Measurements from ENCODE around the gene LEP. TPM values are rescaled to one million over a fixed set of nuclear protein-coding genes. Genes with fewer than 3 reads are reported as not detected.

LEP gene
- total and polyA plus RNA-seq, 2 of the 8 experiments (the other 6 are each of a cell fraction or from before 2014, with no cell fraction given) = not detected

- TF ChIP-seq, protein P1, sequence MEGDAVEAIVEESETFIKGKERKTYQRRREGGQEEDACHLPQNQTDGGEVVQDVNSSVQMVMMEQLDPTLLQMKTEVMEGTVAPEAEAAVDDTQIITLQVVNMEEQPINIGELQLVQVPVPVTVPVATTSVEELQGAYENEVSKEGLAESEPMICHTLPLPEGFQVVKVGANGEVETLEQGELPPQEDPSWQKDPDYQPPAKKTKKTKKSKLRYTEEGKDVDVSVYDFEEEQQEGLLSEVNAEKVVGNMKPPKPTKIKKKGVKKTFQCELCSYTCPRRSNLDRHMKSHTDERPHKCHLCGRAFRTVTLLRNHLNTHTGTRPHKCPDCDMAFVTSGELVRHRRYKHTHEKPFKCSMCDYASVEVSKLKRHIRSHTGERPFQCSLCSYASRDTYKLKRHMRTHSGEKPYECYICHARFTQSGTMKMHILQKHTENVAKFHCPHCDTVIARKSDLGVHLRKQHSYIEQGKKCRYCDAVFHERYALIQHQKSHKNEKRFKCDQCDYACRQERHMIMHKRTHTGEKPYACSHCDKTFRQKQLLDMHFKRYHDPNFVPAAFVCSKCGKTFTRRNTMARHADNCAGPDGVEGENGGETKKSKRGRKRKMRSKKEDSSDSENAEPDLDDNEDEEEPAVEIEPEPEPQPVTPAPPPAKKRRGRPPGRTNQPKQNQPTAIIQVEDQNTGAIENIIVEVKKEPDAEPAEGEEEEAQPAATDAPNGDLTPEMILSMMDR (IDR thresholded peaks at IDR 0.05; ENCODE audit: control extremely low read depth in 1 of 3, insufficient read depth in 1 of 3, low read depth in 1 of 3, low read length in 3 of 3) = no peak
- TF ChIP-seq CREB1 (IDR thresholded peaks at IDR 0.05) (no peak), BACH1 (IDR thresholded peaks at IDR 0.05; ENCODE audit: low read length) (no peak), EZH2 (IDR thresholded peaks at IDR 0.05; ENCODE audit: low read depth, low read length, severe bottlenecking) (no peak), CBX8 (IDR thresholded peaks at IDR 0.05; ENCODE audit: borderline replicate concordance, low read depth, low read length) (no peak), EGR1 (IDR thresholded peaks at IDR 0.05; ENCODE audit: borderline replicate concordance, low read depth, low read length) (no peak), TEAD4 (IDR thresholded peaks at IDR 0.05; ENCODE audit: low read depth, low read length) (no peak), RBBP5 (IDR thresholded peaks at IDR 0.05; ENCODE audit: borderline replicate concordance, low read depth, low read length) (no peak)
- TF ChIP-seq, protein P2, sequence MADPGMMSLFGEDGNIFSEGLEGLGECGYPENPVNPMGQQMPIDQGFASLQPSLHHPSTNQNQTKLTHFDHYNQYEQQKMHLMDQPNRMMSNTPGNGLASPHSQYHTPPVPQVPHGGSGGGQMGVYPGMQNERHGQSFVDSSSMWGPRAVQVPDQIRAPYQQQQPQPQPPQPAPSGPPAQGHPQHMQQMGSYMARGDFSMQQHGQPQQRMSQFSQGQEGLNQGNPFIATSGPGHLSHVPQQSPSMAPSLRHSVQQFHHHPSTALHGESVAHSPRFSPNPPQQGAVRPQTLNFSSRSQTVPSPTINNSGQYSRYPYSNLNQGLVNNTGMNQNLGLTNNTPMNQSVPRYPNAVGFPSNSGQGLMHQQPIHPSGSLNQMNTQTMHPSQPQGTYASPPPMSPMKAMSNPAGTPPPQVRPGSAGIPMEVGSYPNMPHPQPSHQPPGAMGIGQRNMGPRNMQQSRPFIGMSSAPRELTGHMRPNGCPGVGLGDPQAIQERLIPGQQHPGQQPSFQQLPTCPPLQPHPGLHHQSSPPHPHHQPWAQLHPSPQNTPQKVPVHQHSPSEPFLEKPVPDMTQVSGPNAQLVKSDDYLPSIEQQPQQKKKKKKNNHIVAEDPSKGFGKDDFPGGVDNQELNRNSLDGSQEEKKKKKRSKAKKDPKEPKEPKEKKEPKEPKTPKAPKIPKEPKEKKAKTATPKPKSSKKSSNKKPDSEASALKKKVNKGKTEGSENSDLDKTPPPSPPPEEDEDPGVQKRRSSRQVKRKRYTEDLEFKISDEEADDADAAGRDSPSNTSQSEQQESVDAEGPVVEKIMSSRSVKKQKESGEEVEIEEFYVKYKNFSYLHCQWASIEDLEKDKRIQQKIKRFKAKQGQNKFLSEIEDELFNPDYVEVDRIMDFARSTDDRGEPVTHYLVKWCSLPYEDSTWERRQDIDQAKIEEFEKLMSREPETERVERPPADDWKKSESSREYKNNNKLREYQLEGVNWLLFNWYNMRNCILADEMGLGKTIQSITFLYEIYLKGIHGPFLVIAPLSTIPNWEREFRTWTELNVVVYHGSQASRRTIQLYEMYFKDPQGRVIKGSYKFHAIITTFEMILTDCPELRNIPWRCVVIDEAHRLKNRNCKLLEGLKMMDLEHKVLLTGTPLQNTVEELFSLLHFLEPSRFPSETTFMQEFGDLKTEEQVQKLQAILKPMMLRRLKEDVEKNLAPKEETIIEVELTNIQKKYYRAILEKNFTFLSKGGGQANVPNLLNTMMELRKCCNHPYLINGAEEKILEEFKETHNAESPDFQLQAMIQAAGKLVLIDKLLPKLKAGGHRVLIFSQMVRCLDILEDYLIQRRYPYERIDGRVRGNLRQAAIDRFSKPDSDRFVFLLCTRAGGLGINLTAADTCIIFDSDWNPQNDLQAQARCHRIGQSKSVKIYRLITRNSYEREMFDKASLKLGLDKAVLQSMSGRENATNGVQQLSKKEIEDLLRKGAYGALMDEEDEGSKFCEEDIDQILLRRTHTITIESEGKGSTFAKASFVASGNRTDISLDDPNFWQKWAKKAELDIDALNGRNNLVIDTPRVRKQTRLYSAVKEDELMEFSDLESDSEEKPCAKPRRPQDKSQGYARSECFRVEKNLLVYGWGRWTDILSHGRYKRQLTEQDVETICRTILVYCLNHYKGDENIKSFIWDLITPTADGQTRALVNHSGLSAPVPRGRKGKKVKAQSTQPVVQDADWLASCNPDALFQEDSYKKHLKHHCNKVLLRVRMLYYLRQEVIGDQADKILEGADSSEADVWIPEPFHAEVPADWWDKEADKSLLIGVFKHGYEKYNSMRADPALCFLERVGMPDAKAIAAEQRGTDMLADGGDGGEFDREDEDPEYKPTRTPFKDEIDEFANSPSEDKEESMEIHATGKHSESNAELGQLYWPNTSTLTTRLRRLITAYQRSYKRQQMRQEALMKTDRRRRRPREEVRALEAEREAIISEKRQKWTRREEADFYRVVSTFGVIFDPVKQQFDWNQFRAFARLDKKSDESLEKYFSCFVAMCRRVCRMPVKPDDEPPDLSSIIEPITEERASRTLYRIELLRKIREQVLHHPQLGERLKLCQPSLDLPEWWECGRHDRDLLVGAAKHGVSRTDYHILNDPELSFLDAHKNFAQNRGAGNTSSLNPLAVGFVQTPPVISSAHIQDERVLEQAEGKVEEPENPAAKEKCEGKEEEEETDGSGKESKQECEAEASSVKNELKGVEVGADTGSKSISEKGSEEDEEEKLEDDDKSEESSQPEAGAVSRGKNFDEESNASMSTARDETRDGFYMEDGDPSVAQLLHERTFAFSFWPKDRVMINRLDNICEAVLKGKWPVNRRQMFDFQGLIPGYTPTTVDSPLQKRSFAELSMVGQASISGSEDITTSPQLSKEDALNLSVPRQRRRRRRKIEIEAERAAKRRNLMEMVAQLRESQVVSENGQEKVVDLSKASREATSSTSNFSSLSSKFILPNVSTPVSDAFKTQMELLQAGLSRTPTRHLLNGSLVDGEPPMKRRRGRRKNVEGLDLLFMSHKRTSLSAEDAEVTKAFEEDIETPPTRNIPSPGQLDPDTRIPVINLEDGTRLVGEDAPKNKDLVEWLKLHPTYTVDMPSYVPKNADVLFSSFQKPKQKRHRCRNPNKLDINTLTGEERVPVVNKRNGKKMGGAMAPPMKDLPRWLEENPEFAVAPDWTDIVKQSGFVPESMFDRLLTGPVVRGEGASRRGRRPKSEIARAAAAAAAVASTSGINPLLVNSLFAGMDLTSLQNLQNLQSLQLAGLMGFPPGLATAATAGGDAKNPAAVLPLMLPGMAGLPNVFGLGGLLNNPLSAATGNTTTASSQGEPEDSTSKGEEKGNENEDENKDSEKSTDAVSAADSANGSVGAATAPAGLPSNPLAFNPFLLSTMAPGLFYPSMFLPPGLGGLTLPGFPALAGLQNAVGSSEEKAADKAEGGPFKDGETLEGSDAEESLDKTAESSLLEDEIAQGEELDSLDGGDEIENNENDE (IDR thresholded peaks at IDR 0.05; ENCODE audit: insufficient replicate concordance, low read length) = no peak
Observed at GRCh38 chr7:128271471-128271941, 30.4 kb downstream of the LEP start (continued).
